ENCODE results near the gene MCTP1.
A peak's percentile ranks its signal among the peaks of the same experiment; 100 is the strongest.
"Not testable (repeated sequence)": the region's sequence is repeated elsewhere in the genome, so short reads cannot be mapped to it uniquely, and the experiment has no call there.

MCTP1 gene

GRCh38 chr5:94830520-94830919 lies 454.4 kb downstream of the MCTP1 start:
- DNase-seq (ENCODE audit: low read depth in 2 of 3, low spot score in 2 of 3): no peak

GRCh38 chr5:94828222-94828621 lies 456.7 kb downstream of the MCTP1 start:
- DNase-seq (ENCODE audit: low read depth in 2 of 3, low spot score in 2 of 3): not testable (repeated sequence)

GRCh38 chr5:94820488-94820887 lies 464.4 kb downstream of the MCTP1 start:
- DNase-seq (ENCODE audit: low read depth in 2 of 3, low spot score in 2 of 3): no peak

GRCh38 chr5:94818904-94819303 lies 466.0 kb downstream of the MCTP1 start:
- no peak for DNase-seq (ENCODE audit: low read depth in 2 of 3, low spot score in 2 of 3)

GRCh38 chr5:94815313-94816039 lies 469.4 kb downstream of the MCTP1 start:
- DNase-seq (ENCODE audit: low read depth in 2 of 3, low spot score in 2 of 3): no peak

GRCh38 chr5:94812232-94812631 lies 472.7 kb downstream of the MCTP1 start:
- DNase-seq (ENCODE audit: low read depth in 2 of 3, low spot score in 2 of 3): no peak

GRCh38 chr5:94811331-94811730 lies 473.6 kb downstream of the MCTP1 start:
- DNase-seq (ENCODE audit: low read depth in 2 of 3, low spot score in 2 of 3): no peak

GRCh38 chr5:94810877-94811276 lies 474.0 kb downstream of the MCTP1 start:
- no peak for DNase-seq (ENCODE audit: low read depth in 2 of 3, low spot score in 2 of 3)

GRCh38 chr5:94810281-94810680 lies 474.6 kb downstream of the MCTP1 start:
- DNase-seq (ENCODE audit: low read depth in 2 of 3, low spot score in 2 of 3): no peak

- no peak for DNase-seq (ENCODE audit: low read depth in 2 of 3, low spot score in 2 of 3)
These were observed 476.4 kb downstream of the MCTP1 start for GRCh38 chr5:94808497-94808896.

GRCh38 chr5:94807985-94808384 lies 476.9 kb downstream of the MCTP1 start:
- DNase-seq (ENCODE audit: low read depth in 2 of 3, low spot score in 2 of 3): no peak

- DNase-seq (ENCODE audit: low read depth in 2 of 3, low spot score in 2 of 3): no peak
These were observed 482.4 kb downstream of the MCTP1 start for GRCh38 chr5:94802450-94802849.

GRCh38 chr5:94796586-94796985 lies 488.3 kb downstream of the MCTP1 start:
- no peak for DNase-seq (ENCODE audit: low read depth in 2 of 3, low spot score in 2 of 3)

- no peak for DNase-seq (ENCODE audit: low read depth in 2 of 3, low spot score in 2 of 3)
These were observed 491.1 kb downstream of the MCTP1 start for GRCh38 chr5:94793816-94794198.

GRCh38 chr5:94793113-94793815 lies 491.6 kb downstream of the MCTP1 start:
- peak in 1 of 3 experiments; percentile 8 for DNase-seq (ENCODE audit: low read depth in 2 of 3, low spot score in 2 of 3)

- no peak for DNase-seq (ENCODE audit: low read depth in 2 of 3, low spot score in 2 of 3)
These were observed 493.1 kb downstream of the MCTP1 start for GRCh38 chr5:94791829-94792228.

GRCh38 chr5:94788527-94788926 lies 496.4 kb downstream of the MCTP1 start:
- no peak for DNase-seq (ENCODE audit: low read depth in 2 of 3, low spot score in 2 of 3)

GRCh38 chr5:94784536-94785505 lies 500.1 kb downstream of the MCTP1 start:
- DNase-seq (ENCODE audit: low read depth in 2 of 3, low spot score in 2 of 3): no peak

GRCh38 chr5:94782383-94782782 lies 502.5 kb downstream of the MCTP1 start:
- no peak for DNase-seq (ENCODE audit: low read depth in 2 of 3, low spot score in 2 of 3)

- DNase-seq (ENCODE audit: low read depth in 2 of 3, low spot score in 2 of 3): no peak
These were observed 505.2 kb downstream of the MCTP1 start for GRCh38 chr5:94779684-94780083.

GRCh38 chr5:94778732-94779131 lies 506.2 kb downstream of the MCTP1 start:
- no peak for DNase-seq (ENCODE audit: low read depth in 2 of 3, low spot score in 2 of 3)

GRCh38 chr5:94778299-94778698 lies 506.6 kb downstream of the MCTP1 start:
- DNase-seq (ENCODE audit: low read depth in 2 of 3, low spot score in 2 of 3): no peak
